ENCODE measurements around the gene TRIM46. TPM values are rescaled to one million over a fixed set of nuclear protein-coding genes. Genes with fewer than 3 reads are reported as not detected.

Gene TRIM46
- total and polyA plus RNA-seq, 9 of the 15 experiments (the other 6 are each of a cell fraction or from before 2014, with no cell fraction given): 0.05 to 0.60 (median 0.16) TPM; not detected in 3

DNA sequence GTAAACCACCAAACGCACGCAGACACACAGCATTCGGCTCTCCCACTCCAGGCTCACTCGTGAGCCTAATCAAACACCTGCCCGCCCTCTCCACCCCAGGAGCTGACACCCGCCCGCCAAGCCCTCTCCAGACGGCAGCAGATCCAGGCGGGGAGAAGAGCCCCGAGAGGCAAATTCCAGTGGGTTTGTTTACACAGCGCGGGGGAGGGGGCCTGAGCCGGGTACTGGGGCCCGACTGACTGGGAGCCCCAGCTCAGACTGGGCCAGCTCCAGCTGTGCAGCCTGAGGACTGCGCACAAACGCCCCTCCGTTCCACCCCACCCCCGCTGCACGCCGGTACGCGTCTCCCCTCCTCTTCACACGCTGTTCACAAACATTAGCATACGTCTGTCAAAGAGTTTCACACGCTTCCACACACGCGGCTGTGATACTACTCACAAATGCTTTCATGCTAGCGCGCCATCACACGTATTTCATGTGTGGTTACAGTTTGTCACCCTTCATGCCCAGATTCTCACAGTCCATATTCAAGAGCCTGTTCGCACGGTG lies 47.0 kb upstream of the TRIM46 start (continued):
- TF ChIP-seq, protein P1, sequence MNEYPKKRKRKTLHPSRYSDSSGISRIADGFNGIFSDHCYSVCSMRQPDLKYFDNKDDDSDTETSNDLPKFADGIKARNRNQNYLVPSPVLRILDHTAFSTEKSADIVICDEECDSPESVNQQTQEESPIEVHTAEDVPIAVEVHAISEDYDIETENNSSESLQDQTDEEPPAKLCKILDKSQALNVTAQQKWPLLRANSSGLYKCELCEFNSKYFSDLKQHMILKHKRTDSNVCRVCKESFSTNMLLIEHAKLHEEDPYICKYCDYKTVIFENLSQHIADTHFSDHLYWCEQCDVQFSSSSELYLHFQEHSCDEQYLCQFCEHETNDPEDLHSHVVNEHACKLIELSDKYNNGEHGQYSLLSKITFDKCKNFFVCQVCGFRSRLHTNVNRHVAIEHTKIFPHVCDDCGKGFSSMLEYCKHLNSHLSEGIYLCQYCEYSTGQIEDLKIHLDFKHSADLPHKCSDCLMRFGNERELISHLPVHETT (CRISPR knock-in tag; conservative IDR thresholded peaks at IDR 0.05 in 1 of 2, IDR thresholded peaks at IDR 0.05 in 1 of 2): no peak
- TF ChIP-seq FOXA3 (CRISPR knock-in tag; conservative IDR thresholded peaks at IDR 0.05 in 1 of 2, IDR thresholded peaks at IDR 0.05 in 1 of 2) (peak; percentile 32 to 86; a peak in 2 of 4 replicates), KDM1A (IDR thresholded peaks at IDR 0.05) (0 out of 4 replicates have a peak, but pooled peaks of 1 of the 2 experiments have one; percentile 15), FOXK1 (CRISPR knock-in tag; IDR thresholded peaks at IDR 0.05; ENCODE audit: borderline replicate concordance) (no peak), GATA2 (CRISPR knock-in tag; IDR thresholded peaks at IDR 0.05) (no peak), SP1 (CRISPR knock-in tag; IDR thresholded peaks at IDR 0.05) (peak; percentile 45; the same call in 1 of the 2 replicates), ETV1 (tag; conservative IDR thresholded peaks at IDR 0.05; ENCODE audit: low read depth) (no peak), TFAP4 (CRISPR knock-in tag; IDR thresholded peaks at IDR 0.05; ENCODE audit: borderline replicate concordance) (peak; percentile 57), HMGN3 (IDR thresholded peaks at IDR 0.05; ENCODE audit: borderline replicate concordance, extremely low read depth, insufficient read length, low read depth, low read length) (peak; percentile 11), MAFG (tag; conservative IDR thresholded peaks at IDR 0.05) (no peak), TEAD2 (tag; IDR thresholded peaks at IDR 0.05) (peak; percentile 7; the same call in 1 of the 2 replicates), NRF1 (conservative IDR thresholded peaks at IDR 0.05 in 1 of 2, IDR thresholded peaks at IDR 0.05 in 1 of 2) (peak in 1 of 2 experiments; percentile 6; a peak in 1 of 4 replicates), ZC3H11A (IDR thresholded peaks at IDR 0.05; ENCODE audit: low read depth, low read length) (no peak)
- TF ChIP-seq, protein P2, sequence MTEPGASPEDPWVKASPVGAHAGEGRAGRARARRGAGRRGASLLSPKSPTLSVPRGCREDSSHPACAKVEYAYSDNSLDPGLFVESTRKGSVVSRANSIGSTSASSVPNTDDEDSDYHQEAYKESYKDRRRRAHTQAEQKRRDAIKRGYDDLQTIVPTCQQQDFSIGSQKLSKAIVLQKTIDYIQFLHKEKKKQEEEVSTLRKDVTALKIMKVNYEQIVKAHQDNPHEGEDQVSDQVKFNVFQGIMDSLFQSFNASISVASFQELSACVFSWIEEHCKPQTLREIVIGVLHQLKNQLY (CRISPR knock-in tag; conservative IDR thresholded peaks at IDR 0.05): no peak
- TF ChIP-seq, protein P3, sequence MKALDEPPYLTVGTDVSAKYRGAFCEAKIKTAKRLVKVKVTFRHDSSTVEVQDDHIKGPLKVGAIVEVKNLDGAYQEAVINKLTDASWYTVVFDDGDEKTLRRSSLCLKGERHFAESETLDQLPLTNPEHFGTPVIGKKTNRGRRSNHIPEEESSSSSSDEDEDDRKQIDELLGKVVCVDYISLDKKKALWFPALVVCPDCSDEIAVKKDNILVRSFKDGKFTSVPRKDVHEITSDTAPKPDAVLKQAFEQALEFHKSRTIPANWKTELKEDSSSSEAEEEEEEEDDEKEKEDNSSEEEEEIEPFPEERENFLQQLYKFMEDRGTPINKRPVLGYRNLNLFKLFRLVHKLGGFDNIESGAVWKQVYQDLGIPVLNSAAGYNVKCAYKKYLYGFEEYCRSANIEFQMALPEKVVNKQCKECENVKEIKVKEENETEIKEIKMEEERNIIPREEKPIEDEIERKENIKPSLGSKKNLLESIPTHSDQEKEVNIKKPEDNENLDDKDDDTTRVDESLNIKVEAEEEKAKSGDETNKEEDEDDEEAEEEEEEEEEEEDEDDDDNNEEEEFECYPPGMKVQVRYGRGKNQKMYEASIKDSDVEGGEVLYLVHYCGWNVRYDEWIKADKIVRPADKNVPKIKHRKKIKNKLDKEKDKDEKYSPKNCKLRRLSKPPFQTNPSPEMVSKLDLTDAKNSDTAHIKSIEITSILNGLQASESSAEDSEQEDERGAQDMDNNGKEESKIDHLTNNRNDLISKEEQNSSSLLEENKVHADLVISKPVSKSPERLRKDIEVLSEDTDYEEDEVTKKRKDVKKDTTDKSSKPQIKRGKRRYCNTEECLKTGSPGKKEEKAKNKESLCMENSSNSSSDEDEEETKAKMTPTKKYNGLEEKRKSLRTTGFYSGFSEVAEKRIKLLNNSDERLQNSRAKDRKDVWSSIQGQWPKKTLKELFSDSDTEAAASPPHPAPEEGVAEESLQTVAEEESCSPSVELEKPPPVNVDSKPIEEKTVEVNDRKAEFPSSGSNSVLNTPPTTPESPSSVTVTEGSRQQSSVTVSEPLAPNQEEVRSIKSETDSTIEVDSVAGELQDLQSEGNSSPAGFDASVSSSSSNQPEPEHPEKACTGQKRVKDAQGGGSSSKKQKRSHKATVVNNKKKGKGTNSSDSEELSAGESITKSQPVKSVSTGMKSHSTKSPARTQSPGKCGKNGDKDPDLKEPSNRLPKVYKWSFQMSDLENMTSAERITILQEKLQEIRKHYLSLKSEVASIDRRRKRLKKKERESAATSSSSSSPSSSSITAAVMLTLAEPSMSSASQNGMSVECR (CRISPR knock-in tag; IDR thresholded peaks at IDR 0.05): no peak
- TF ChIP-seq, protein P4, sequence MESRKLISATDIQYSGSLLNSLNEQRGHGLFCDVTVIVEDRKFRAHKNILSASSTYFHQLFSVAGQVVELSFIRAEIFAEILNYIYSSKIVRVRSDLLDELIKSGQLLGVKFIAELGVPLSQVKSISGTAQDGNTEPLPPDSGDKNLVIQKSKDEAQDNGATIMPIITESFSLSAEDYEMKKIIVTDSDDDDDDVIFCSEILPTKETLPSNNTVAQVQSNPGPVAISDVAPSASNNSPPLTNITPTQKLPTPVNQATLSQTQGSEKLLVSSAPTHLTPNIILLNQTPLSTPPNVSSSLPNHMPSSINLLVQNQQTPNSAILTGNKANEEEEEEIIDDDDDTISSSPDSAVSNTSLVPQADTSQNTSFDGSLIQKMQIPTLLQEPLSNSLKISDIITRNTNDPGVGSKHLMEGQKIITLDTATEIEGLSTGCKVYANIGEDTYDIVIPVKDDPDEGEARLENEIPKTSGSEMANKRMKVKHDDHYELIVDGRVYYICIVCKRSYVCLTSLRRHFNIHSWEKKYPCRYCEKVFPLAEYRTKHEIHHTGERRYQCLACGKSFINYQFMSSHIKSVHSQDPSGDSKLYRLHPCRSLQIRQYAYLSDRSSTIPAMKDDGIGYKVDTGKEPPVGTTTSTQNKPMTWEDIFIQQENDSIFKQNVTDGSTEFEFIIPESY (CRISPR knock-in tag; IDR thresholded peaks at IDR 0.05): 0 out of 2 replicates have a peak, but pooled peaks have one; percentile 10
